ENCODE results near the gene DCPS.

- no peak for TF ChIP-seq POU2F2 (IDR thresholded peaks at IDR 0.05; ENCODE audit: low read depth, low read length)
- TF ChIP-seq POLR2A (IDR thresholded peaks at IDR 0.05; ENCODE audit: low read depth, low read length) = no peak
- no peak for TF ChIP-seq POLR2AphosphoS5 (IDR thresholded peaks at IDR 0.05; ENCODE audit: low read depth, low read length)
- no peak for TF ChIP-seq TAF1 (IDR thresholded peaks at IDR 0.05; ENCODE audit: low read depth, low read length)
Observed at GRCh38 chr11:126288237-126288636, 15.6 kb upstream of the DCPS start.

All from GM12891 (cell line).